HG03175 (cell line): Measurements from ENCODE around the gene WDR64.
"Not testable (repeated sequence)": the region's sequence is repeated elsewhere in the genome, so short reads cannot be mapped to it uniquely, and the experiment has no call there.

Experiments
- ATAC-seq: cut with Tn5 transposase; IDR thresholded peaks from one replicate; pipeline ENCODE4 v1.9.1; 2021; ENCODE audit warnings: mild to moderate bottlenecking, moderate library complexity; ENCODE audit not compliant: unreplicated experiment

Gene WDR64

GRCh38 chr1:241698177-241698576 lies 46.1 kb downstream of the WDR64 start:
- ATAC-seq: no peak

- no peak for ATAC-seq
Measured at GRCh38 chr1:241701483-241702295, 49.6 kb downstream of the WDR64 start.

GRCh38 chr1:241702442-241703373 lies 50.6 kb downstream of the WDR64 start:
- ATAC-seq: no peak

GRCh38 chr1:241703739-241704138 lies 51.7 kb downstream of the WDR64 start:
- not testable (repeated sequence) for ATAC-seq

GRCh38 chr1:241706257-241706656 lies 54.2 kb downstream of the WDR64 start:
- no peak for ATAC-seq

GRCh38 chr1:241706967-241707366 lies 54.9 kb downstream of the WDR64 start:
- no peak for ATAC-seq

GRCh38 chr1:241707442-241707841 lies 55.4 kb downstream of the WDR64 start:
- no peak for ATAC-seq

- ATAC-seq: no peak
Measured at GRCh38 chr1:241711326-241711725, 59.2 kb downstream of the WDR64 start.

- no peak for ATAC-seq
Measured at GRCh38 chr1:241713316-241713715, 61.2 kb downstream of the WDR64 start.

GRCh38 chr1:241714321-241715218 lies 62.5 kb downstream of the WDR64 start:
- ATAC-seq: no peak

GRCh38 chr1:241715435-241715834 lies 63.4 kb downstream of the WDR64 start:
- no peak for ATAC-seq

GRCh38 chr1:241715956-241716355 lies 63.9 kb downstream of the WDR64 start:
- ATAC-seq: no peak

- ATAC-seq: no peak
Measured at GRCh38 chr1:241716915-241717656, 65.0 kb downstream of the WDR64 start.

- no peak for ATAC-seq
Measured at GRCh38 chr1:241717975-241718374, 65.9 kb downstream of the WDR64 start.

GRCh38 chr1:241721011-241721410 lies 68.9 kb downstream of the WDR64 start:
- no peak for ATAC-seq

- ATAC-seq: no peak
Measured at GRCh38 chr1:241722947-241723346, 70.9 kb downstream of the WDR64 start.

GRCh38 chr1:241724741-241725356 lies 72.8 kb downstream of the WDR64 start:
- ATAC-seq: no peak

GRCh38 chr1:241730031-241730430 lies 78.0 kb downstream of the WDR64 start:
- no peak for ATAC-seq

- ATAC-seq: no peak
Measured at GRCh38 chr1:241733899-241734298, 81.8 kb downstream of the WDR64 start.

- ATAC-seq: no peak
Measured at GRCh38 chr1:241734533-241734932, 82.5 kb downstream of the WDR64 start.
